KMS-11 (cell line): ENCODE measurements around the gene CHI3L2.

Source experiments
- H2AFZ ChIP-seq: fragments of 200-600 bp; sonication (generic); 2 replicates; pipeline ENCODE4 v1.6.1; 2016; ENCODE audit warnings: antibody characterized with exemption, mixed run types, low read depth
- H3K27ac ChIP-seq: fragments of 200-600 bp; sonication (generic); 2 replicates; pipeline ENCODE4 v1.6.1; 2016; ENCODE audit warnings: mild to moderate bottlenecking, mixed run types
- H3K27me3 ChIP-seq: fragments of 200-600 bp; sonication (generic); 2 replicates; pipeline ENCODE4 v1.6.1; 2017; ENCODE audit warnings: mild to moderate bottlenecking, low read depth, mixed run types, moderate library complexity; ENCODE audit not compliant: insufficient read depth
- H3K36me3 ChIP-seq: fragments of 200-600 bp; sonication (generic); 2 replicates; pipeline ENCODE4 v1.6.1; 2017; ENCODE audit warnings: mild to moderate bottlenecking, mixed run types; ENCODE audit not compliant: insufficient read depth
- H3K4me1 ChIP-seq: fragments of 200-600 bp; sonication (generic); 2 replicates; pipeline ENCODE4 v1.6.1; 2016; ENCODE audit warnings: mild to moderate bottlenecking, low read depth, mixed run types; ENCODE audit not compliant: poor library complexity, severe bottlenecking
- H3K4me2 ChIP-seq: fragments of 200-600 bp; sonication (generic); 2 replicates; pipeline ENCODE4 v1.7.0; 2016; ENCODE audit warnings: mild to moderate bottlenecking, mixed run types
- H3K4me3 ChIP-seq: fragments of 200-600 bp; sonication (generic); IDR thresholded peaks from 2 replicates; pipeline ENCODE4 v1.6.1; 2017; ENCODE audit warnings: low read depth, low read length, mixed read lengths; ENCODE audit not compliant: insufficient read depth
- H3K79me2 ChIP-seq: fragments of 200-600 bp; sonication (generic); 2 replicates; pipeline ENCODE4 v1.6.1; 2016; ENCODE audit warnings: low read depth, mixed run types; ENCODE audit not compliant: insufficient read depth
- H3K9ac ChIP-seq: fragments of 200-600 bp; sonication (generic); 2 replicates; pipeline ENCODE4 v1.6.1; 2016; ENCODE audit warnings: mild to moderate bottlenecking, mixed run types
- H4K20me1 ChIP-seq: fragments of 200-600 bp; sonication (generic); 2 replicates; pipeline ENCODE4 v1.6.1; 2016; ENCODE audit warnings: mild to moderate bottlenecking, mixed run types; ENCODE audit not compliant: insufficient read depth
- CTCF ChIP-seq: fragments of 200-600 bp; sonication (generic); conservative IDR thresholded peaks from 2 replicates; pipeline ENCODE4 v1.6.1; 2017; ENCODE audit warnings: low read depth, mild to moderate bottlenecking, antibody characterized with exemption, low read length, moderate library complexity, mixed read lengths

Gene CHI3L2

GRCh38 chr1:111184663-111185062, 42.9 kb upstream of the CHI3L2 start:
- no peak overlapping the region for H3K27ac ChIP-seq
- no peaks in the 10 kb centered on the region for H3K36me3 ChIP-seq
- no peaks in the 10 kb centered on the region for H3K4me1 ChIP-seq
- no peak overlapping the region for H3K4me3 ChIP-seq
- no peaks in the 10 kb centered on the region for H4K20me1 ChIP-seq
- no peak overlapping the region for H2AFZ ChIP-seq
- no peak overlapping the region for H3K9ac ChIP-seq
- no peaks in the 10 kb centered on the region for H3K79me2 ChIP-seq
- no peaks in the 10 kb centered on the region for H3K27me3 ChIP-seq
- no peak for TF ChIP-seq CTCF
- H3K4me2 ChIP-seq = no peak overlapping the region

DNA sequence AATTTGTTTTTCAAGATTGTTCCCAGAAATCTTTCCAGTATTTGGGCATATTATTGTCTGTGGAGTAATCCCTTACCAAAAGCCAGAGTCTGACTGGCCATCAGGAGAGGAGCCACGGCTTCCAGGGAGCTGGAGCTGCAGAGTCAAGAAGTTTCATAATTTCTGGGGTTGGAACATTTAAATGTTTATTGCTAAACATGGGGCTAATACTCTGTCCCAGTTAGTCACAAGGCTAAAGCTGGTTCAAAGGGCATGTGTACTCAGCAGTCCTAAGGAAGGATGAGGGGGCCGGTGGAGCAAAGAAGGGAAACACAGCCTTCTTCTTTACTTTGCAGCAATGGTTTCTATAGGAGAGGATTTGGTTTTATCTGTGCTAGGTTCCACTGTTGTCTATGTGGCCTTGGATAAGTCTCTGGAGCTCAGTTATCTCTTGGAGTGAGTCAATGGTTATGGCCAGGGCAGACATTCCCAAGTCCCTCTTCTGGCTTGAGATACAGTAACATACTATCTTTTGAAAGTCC, 36.5 kb upstream of the CHI3L2 start:
- TF ChIP-seq CTCF = no peak
- no peak overlapping the region for H2AFZ ChIP-seq

GRCh38 chr1:111191496-111191895, 36.0 kb upstream of the CHI3L2 start:
- H3K79me2 ChIP-seq = no peaks in the 10 kb centered on the region
- H3K27ac ChIP-seq = no peak overlapping the region
- H3K27me3 ChIP-seq = no peaks in the 10 kb centered on the region
- H3K4me2 ChIP-seq = no peak overlapping the region
- peaks cover 9% of the 10 kb centered on the region for H3K4me1 ChIP-seq
- no peaks in the 10 kb centered on the region for H3K36me3 ChIP-seq
- H4K20me1 ChIP-seq = no peaks in the 10 kb centered on the region
- no peak for TF ChIP-seq CTCF
- H3K4me3 ChIP-seq = no peak overlapping the region
- no peak overlapping the region for H3K9ac ChIP-seq
- no peak overlapping the region for H2AFZ ChIP-seq

More for the DNA sequence above, 36.5 kb upstream of the CHI3L2 start:
- Histone ChIP-seq H3K79me2 (no peaks in the 10 kb centered on the region), H3K27me3 (no peaks in the 10 kb centered on the region), H3K27ac (no peak overlapping the region), H3K4me2 (no peak overlapping the region), H3K9ac (no peak overlapping the region), H4K20me1 (no peaks in the 10 kb centered on the region), H3K36me3 (no peaks in the 10 kb centered on the region), H3K4me1 (peaks cover 9% of the 10 kb centered on the region), H3K4me3 (no peak overlapping the region)

DNA sequence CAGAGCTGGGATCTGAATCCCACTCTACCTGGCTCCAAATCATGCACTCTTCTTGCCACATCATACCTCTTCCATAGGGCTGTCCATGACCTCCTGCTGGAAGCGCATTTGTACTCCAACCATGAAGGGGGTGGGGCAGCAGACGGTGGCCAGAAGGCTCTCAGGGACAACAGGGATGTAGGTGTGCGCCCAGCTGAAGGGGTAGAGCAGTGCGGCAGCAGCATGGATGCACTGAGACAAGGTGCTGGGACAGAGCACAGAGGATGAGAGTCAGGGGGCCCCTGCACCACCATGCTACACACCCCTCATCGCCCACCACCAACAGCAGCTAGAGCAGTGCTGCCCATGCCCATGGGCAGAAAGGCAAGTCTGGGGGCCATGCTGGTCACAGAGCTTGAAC, 35.4 kb upstream of the CHI3L2 start:
- Histone ChIP-seq H3K4me1 (peaks cover 9% of the 10 kb centered on the region), H3K27ac (no peak overlapping the region)
- no peak for TF ChIP-seq CTCF

More for the DNA sequence above, 35.4 kb upstream of the CHI3L2 start:
- no peak overlapping the region for H3K9ac ChIP-seq
- no peak overlapping the region for H2AFZ ChIP-seq
- no peaks in the 10 kb centered on the region for H4K20me1 ChIP-seq
- no peaks in the 10 kb centered on the region for H3K27me3 ChIP-seq
- H3K36me3 ChIP-seq = no peaks in the 10 kb centered on the region
- H3K79me2 ChIP-seq = no peaks in the 10 kb centered on the region
- no peak overlapping the region for H3K4me2 ChIP-seq
- no peak overlapping the region for H3K4me3 ChIP-seq
